Measurements from ENCODE around the gene OR2F1.
"Not testable (repeated sequence)": the region's sequence is repeated elsewhere in the genome, so short reads cannot be mapped to it uniquely, and the experiment has no call there.

Gene OR2F1

DNA sequence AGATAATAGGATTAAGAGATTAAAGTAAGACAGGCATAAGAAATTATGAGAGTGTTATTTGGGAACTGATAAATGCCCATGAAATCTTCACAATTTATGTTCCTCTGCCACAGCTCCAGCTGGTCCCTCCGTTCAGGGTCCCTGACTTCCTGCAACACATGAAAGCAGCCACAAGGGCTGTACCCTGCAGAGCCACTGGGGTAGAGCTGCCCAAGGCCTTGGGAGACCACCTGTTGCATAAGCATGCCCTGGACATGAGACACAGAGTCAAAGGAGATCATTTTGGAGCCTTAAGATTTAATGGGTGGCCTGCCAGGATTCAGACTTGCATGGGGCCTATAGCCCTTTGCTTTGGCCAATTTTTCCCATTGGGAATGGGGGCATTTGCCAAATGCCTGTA lies 56.2 kb downstream of the OR2F1 start:
- not testable (repeated sequence) for DNase-seq

DNA sequence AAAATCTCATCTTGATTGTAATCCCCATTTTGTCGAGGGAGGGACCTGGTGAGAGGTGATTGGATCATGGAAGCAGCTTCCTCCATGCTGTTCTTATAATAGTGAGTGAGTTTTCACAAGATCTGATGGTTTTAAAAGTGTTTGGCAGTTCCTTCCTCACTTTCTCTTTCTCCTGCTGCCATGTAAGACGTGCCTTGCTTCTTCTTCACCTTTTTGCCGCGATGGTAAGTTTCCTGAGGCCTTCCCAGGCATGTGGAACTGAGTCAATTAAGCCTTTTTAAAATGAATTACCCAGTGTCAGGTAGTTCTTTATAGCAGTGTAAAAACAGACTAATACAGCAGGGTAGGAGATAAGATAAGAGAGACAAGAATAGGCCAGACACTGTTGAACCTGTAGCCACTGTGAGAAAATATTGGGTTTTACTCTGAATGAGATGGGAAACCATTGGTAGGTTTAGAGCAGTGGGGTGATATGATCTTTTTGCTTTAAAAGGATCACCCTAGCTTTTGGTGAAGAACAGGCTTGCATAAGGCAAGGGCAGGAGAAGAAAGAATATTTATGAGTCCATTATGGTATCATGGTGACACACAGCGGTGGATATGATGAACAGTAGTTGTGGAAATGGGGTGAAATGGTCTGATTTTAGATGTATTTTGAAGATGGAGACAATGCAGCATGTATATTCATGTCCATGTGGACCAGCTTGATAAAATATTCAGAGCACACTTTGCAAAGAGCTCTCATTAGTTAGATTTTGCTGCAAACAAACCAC lies 57.0 kb downstream of the OR2F1 start:
- DNase-seq = no peak
